CD4-positive, alpha-beta T cell treated with Interleukin-17A for 4 hours (primary cell): Measurements from ENCODE around the gene SAMD10.

ENCODE experiments used
- DNase-seq: peaks from one replicate; pipeline ENCODE4 v3.0.0-alpha.2; 2020; ENCODE audit warnings: mixed read lengths

Gene SAMD10

DNA sequence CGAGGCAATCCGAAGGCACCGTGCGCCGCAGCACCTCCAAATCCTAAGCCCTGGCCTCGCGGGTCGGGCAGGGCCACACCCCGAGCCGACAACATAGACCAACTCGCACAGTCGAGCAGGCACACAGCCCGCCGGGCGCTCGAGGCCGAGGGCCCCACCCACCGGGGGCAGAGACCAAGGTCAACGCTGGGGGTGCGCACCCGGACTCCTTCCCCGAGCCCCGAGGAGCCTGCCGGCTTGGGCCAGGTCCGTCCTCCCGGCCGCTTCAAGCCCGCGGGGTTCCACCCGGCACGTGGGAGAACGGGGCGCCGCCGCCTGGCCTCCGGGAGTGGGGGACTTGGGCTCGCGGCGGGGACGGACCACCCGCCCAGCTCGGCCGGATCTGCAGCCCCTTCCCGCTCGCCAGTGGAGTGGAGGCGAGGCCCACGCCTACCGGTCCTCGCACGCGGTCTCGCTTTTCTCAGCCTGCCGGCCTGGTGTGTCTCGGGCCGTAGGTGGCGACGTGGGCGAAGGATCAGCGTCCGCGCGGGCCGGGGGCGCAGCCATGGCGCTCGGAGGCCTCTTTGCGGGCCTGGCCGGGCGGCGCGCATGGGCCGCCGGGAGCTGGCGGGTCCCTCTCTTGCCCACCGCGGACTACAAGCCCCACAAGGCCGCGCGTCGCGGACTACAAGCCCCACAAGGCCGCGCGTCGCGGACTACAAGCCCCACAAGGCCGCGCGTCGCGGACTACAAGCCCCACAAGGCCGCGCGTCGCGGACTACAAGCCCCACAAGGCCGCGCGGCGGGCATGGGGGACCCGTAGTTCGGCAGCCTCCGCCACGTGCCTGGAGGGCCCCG lies 23.4 kb downstream of the SAMD10 start, which contains the start of gene UCKL1:
UCKL1 (minus strand) TSS at position 590 of the 837 bp plus-strand sequence; CDS start at position 546, 44 bp downstream.
- peak; percentile 93 for DNase-seq

DNA sequence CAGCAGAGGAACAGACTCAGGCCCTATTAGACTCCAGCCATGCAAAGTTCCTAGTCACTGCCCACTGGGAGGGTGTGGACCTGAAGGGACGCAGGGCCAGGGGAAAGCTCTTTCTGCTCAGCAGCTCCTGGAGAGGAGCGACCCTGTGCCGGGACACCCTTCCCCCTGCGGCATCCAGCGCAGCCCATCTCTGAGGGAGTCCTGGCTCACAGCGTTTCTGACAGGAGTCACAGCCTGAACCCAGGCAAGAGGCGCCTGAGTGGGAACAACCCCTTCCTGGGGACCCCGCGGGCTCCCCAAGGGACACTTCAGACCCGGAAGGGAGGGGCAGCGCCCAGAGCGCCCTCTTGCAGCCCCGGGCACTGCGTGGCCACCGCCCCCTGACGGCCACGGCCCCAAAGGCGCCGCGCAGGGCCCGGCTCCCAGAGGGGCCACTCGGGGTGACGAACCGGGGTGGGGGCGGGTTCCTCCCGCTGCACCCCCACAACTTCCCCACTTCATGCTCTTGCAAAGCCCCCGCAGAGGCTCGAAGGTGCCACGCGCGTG lies 24.1 kb downstream of the SAMD10 start:
- peak; percentile 58 for DNase-seq

DNA sequence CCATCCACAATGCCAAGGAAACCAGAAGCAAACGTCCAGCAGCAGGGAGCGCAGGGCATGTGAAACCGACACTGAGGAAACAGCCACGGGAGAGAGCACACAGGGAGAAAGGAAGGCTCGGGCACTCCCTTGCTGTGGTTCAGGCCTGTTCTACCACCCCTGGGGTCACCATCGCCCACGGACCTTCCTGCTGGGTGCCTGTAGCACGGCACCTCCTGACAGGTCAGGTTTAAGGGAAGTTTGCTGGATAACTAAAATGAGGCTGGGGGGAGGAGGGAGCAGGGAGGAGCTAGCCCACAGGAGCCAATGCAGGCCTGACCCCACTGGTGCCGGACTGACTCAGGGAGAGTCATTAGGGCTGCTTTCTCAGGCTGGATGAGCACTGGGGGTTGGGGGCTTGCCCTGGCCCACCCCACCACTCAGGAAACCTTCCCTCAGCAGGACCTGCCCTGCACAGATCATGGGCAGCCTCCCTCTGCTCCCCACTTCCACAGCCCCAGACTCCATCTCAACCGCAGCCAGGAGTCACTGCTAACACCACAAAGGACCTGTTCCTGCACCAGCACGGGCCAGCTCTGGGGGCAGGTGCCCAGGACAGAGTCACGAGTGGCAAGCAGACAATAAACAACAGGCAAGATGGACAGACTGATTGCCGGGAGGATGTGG lies 25.5 kb downstream of the SAMD10 start:
- DNase-seq: no peak

DNA sequence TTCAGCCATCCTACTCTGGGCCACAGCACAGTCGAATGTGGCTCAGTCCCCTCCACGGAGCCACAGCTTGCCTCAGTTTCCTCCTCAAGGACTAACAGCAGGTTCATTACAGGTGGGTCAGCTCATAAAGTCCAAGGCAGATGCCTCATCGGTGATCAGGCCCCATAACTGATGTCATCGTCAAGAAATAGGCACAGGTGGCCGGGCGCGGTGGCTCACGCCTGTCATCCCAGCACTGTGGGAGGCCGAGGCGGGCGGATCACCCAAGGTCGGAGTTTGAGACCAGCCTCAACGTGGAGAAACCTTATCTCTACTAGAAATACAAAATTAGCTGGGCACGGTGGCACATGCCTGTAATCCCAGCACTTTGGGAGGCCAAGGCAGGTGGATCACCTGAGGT lies 26.7 kb downstream of the SAMD10 start:
- DNase-seq: no peak

DNA sequence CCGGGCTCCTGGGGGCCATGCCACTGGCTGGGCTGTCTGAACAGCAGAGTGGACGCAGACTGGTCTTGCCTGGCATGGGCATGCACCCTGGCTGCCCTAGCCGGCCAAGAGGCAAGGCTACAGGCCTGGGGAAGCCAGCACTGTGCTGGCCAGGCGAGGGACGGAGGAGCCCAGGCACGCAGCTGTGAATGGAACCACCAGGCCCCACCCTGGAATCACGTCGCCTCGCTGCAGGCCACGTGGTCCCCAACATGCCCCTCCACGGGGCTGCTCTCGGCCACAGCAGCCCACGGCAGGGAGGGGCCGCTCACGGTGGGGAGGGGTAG lies 27.3 kb downstream of the SAMD10 start:
- no peak for DNase-seq

DNA sequence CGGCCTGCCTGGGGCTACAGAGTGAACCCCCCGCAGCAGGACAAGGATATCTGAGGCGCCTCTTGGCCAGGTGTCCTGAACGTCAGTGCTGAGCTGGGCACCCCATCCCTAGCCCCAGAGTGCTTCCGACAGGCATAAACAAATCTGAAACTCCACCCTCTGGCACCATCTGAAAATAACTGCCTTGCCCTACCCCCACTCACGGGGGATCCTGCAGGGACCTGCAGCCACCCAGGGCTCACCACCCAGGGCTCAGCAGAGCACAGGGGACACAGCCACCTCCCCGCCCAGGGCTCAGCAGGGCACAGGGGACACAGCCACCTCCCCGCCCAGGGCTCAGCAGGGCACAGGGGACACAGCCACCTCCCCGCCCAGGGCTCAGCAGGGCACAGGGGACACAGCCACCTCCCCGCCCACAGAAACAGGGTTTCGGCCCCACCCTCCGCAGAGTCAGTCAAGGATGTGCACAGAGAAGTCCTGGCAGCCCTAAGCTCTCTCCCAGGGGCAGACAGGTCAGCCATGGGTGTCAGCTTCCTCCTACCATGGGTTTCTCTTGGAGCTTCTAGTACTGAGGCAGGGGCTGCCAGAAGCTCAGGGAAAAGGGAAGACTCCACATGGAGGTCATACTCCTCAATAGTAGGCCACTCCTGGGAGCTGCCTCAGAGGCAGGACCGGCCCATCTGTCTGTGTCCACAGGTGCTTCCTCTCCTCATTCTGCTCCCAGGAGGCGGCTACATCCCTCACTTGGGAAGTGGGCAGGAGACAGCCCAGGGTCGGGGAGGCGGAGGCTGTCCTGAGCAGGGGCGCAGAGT lies 27.8 kb downstream of the SAMD10 start:
- no peak for DNase-seq

DNA sequence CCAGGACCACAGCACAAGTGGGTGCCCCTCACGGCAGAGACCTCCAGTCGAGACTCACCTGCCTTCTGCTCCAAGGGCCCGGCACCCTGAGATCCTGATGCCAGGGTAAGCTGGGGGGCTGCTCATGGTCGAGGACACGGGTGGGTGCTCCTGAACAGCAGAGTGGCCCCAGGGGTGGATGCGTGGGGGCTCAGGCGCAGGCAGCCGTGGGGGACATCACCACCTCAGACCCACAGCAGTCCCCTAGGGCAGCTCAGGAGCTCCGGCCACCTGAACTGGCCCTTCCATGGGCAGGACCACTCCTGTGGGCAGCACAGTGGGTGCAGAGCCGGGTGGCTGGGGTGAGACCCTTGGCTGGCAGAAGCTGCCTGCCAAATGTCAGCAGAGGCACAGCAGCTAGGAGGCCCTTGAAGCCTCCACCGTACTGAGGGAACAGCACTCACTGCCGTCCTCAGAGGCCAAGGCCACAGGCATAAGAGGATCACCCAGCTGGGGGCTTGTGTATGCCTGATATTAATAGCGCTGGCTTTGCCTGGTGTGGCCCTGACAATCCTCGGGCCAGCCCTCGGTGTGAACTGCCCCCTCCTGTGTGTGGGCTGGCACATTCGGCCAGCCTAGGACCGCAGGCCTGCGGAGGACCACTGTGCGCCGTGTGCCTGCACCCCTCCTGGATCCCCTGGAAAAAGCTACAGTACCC lies 28.6 kb downstream of the SAMD10 start:
- DNase-seq: no peak

DNA sequence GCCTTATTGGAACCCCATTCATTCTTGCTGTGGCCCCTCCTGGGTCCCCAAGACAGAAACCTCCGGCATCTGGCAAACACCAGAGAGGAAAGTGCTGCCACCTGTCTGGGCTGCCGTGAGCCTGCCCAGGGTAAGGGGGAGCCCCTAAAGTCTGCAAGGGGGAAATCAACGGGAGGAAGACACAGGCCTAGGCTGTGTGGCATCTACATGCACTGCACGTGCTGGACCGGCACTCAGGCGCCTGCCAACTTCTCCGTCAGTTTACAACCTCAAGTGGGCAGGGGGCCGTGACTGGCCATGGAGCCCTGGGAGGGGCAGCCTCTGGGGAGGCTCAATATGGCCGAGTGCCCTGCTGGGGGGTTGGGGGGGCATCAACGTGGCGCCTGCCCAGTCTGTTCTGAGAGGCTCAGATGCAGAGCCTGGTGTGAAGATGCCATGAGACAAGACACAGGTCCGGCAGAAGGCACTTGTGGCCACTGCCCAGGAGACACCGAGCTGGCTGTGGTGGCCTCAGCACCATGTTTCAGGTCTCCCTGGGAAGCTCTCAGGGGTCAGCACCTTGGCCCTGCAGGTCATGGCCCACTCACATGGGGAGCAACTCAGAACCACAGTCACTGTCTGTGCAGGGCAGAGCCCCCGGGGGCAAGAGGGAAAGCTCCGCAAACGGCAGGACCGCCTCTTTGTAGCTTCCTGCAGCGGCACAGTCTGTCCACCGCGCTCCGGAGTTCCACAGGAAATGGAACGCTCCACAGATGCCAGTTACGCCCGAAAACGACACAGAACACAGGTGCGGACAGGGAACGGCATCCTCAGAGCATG lies 31.6 kb downstream of the SAMD10 start:
- peak; percentile 51 for DNase-seq

DNA sequence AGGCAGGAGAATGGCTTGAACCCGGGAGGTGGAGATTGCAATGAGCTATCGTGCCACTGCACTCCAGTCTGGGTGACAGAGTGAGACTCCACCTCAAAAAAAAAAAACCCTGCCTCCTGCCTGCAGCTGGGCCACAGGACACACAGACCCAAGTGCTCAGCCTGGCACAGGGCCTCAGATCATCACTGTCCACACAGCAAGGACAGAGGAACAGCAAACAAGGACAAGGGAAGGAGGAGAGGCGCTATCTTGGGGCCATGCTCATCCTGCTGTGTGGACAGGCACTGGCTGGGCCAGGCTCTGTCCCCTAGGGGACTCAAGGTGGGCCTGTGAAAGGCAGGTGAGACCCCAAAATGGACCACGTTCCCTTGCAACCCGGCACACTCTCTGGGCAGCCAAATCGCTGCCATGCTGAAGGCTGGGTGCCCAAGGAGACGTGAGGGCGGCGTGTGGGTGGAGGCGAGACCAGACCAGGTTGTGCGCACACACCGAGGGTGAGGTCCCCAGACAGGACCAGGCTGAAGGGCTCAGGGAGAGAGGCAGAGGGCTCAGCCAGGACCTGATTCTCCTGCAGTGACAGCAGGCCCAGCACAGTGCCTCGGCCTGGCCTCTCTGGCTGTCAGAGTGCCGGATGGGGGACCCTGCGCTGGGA lies 32.3 kb downstream of the SAMD10 start:
- no peak for DNase-seq

DNA sequence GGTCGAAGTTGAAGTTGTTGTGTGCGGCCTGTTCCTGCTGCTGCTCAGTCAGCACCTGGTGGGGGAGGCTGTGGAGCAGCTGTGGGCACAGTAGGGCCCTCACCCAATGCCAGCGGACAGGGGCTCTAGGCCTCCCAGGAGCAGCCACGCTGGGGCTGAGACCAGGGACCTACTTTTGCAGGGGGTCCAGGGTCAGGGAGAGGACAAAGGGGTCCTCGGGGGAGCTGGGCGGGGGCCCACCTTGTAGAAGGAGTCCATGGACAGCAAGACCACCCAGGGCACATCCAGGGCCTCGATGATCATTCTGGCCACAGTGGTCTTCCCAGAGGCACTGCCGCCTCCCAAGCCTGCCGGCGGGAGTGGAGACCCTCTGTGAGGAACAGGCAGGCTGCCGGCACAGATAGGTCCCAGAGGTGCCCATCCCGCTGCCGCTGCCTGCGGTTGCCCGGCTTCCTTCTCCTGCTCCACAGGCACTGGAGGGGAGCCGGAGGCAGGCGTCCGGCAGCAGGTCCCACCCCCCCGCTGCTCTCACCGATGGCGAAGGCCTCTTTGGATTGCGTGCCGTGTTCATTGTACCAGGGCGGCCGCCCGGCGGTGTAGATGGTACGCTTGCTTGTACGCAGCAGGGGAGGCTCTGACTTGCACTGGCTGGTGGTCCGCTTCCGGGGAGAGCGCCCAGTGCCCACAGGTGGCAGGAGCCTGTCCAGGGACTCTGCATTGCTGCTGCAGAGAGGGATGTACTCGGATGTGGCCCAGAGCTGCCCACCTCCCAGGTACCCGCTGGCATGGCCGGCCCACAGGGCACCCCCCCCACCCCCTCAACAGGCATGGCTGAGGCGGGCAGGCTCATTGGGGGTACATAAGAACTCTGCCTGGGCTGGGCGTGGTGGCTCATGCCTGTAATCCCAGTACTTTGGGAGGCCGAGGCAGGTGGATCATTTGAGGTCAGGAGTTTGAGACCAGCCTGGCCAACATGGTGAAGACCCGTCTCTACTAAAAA lies 33.2 kb downstream of the SAMD10 start:
- no peak for DNase-seq

DNA sequence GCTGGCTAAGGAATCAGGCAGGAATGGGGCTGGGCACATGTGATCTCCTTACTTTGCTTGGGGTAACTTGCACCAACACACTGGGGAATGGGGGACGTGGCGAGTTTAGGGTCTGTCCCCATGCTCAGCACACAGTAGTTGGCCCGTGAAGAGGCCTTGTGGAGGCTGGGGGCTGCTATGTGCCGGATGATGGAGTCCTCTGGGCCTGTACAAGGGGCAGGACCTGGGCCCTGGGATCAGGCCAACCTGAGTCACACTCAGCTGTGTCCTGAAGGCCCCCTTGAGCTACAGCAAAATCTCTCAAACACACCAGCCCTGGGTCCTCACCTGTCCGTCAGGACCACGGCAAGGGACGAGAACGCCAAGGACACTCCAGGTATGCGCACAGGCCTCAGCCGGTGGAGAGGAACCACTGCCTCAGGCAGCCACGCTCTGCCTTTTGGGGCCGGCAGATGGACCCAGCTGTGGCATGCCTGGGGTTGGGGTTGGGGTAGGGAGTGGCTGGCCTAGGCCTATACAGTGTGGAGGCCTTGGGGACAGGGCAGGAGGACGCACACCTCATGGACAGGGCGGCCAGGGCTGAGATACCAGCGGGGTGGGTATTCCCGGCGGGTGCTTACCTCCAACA lies 34.3 kb downstream of the SAMD10 start:
- no peak for DNase-seq

DNA sequence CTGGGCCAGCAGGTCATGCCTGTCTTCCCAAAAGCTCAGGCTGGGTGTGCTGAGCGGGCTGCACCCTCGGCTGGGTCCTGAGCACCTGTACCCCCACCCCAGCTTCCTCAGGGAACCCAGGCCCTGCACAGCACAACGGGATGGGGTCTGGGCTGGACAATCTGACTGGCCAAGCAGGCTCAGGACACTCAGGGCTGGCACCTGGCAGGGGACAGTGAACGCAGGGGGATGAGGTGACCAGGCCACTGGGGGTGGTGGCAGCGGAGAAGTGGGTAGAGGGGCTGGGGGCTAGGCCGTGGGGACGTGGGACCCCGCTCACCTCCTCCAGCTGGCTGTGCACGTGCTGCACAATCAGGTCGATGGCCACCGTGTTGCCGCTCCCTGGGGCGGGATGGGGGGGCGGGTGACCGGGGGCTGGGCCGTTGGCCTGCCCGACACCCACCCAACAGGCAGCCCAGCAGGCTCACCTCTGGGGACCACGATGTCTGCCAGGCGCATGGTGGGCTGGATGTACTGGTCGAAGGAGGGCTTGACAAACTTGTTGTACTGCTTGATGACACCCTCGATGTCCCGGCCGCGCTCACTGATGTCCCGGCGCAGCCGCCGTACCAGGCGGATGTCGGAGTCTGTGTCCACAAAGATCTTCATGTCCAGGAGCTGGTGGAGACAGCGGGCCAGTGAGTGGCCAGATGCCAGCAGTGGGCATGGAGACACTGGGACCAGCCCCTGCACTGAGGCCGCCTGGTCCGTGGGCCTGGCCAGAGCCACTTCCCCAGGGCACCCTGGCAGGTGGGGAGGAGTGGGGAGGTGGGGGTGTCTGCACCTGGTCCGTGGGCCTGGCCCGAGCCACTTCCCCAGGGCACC lies 35.1 kb downstream of the SAMD10 start:
- DNase-seq: no peak

DNA sequence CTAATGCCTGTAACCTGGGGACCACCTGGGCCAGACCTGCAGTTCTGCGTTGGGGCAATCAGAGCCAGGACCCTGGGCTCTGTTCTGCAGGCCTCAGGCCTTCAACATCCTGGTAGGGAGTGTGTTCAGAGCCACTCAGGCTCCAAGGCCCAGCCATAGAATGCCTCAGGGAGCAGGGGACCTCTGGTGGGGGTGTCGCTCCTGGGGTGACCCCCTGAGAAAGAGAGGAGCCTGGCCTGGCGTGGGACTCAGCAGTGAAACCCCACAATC lies 35.7 kb downstream of the SAMD10 start:
- DNase-seq: no peak

DNA sequence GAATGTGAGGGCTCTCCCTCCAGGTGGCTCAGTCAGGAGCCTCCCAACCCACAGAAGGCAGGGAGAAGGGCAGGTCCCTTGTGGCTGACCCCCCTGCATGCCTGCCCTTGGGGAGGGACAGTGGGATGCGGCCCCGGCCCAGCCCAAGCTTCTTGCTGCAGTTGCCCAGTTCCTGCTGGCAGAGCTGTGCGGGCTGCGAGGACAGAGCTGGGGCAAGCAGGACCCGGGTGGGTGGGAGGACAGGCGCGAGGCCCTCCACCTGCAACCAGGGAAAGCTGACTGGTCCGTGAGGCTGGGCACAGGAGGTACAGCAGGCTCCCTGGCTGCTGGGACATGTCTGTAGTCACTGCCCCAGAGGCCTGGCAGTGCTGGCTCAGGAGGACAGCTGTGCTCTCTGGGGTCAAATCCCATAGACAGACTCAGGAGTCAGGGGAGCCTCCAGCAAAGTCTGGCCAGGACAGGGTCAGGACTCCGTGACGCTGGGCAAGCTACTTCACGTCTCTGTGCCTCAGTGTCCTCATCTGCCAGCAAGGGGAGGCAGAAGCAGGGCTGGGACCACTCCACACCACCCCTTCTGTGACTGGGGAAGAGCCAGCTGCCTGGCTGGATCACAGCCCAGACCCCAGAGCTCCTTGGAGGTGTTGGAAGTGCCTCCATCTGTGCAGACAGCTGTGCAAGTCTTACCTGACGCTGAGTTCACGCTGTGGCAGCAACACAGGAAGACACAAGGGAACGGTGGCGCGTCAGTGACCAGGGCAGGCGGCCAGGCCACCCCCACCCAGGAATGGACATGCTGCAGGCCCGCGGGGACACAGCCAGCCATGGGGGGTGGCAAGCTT lies 36.3 kb downstream of the SAMD10 start:
- no peak for DNase-seq

DNA sequence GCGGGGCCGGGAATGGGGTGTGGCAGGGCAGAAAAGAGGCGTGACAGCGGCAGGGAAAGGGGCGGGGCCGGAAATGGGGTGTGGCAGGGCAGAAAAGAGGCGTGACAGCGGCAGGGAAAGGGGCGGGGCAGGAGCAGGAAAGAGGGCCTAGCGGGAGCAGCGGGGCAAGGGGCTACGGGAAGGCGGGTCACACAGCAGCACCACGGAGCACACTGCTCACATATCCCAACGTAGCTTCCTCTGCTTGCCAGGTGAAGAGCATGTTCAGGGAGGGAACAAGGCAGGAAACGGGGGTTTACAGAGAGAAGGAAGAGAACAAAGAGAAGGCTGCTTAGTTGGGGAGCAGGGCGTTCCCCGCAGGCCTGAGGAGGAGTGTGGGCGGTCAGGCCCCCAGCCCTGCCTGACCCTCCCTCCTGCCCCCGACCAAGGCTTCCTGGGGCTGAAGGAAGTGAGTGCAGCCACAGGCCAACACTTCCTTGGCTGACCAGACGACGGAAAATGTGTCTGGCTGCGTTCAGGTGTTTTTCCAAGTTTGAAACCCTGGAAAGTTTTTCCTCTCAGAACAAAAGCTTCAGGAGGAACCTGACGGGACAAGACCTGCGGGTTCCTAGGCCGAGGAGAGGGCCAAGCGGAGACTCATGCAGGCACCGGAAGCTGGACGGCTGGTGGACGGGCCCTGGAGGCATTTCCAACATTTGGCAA lies 37.0 kb downstream of the SAMD10 start:
- DNase-seq: peak; percentile 71

DNA sequence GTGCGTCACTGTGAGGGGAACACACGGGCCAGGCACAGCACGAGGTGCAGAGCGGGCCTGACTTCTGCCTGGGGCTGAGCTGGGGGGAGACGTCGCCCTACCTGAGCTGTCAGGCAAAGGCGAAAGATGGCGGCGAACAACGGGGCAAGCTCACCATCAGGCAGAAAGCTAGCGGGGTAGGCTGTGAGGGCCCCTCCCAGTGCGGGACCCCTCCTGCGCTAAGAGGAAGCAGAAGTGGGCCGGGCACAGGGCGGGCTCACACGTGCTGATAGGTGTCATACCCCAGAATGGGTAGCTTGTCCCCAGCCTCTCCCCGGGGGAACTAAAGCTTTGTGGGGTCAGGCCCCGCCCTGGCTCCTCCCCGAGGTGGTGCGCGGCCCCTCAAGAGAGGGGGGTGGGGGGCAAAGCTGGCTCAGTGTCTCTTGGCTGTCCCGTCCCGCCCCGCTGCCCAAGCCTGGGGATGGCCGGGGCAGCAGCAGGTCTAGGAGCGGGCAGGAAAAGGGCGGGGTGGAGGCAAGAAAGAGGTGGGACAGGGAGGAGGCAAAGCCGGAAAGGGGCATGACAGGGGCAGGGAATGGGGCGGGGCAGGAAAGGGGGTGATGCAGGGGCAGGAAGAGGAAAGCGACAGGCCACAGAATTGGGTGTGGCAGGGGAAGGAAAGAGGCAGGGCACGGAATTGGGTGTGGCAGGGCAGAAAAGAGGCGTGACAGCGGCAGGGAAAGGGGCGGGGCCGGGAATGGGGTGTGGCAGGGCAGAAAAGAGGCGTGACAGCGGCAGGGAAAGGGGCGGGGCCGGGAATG lies 38.0 kb downstream of the SAMD10 start:
- DNase-seq: peak; percentile 91
